Liver (tissue), 9 donors: Measurements from ENCODE around the gene OR2A42. TPM values are rescaled to one million over a fixed set of nuclear protein-coding genes. Genes with fewer than 3 reads are reported as not detected.
"Not testable (repeated sequence)": the region's sequence is repeated elsewhere in the genome, so short reads cannot be mapped to it uniquely, and the experiment has no call there.

Experiments
- DNase-seq: peaks from one replicate; pipeline ENCODE4 v3.0.0-alpha.2; 2017; ENCODE audit warnings: low spot score
- H3K27ac ChIP-seq, 2 donors: one replicate each; pipeline ENCODE4 v1.7.0; 2013; ENCODE audit warnings: inconsistent platforms in 2 of 2, low read length in 2 of 2, control low read depth in 1 of 2, low read depth in 1 of 2, mild to moderate bottlenecking in 1 of 2
- H3K27me3 ChIP-seq, 4 donors: one replicate each; pipeline versions ENCODE4 v1.6.1 to v1.7.0; 2013; ENCODE audit warnings: low read length in 3 of 4, inconsistent platforms in 1 of 4, mild to moderate bottlenecking in 1 of 4, moderate library complexity in 1 of 4; ENCODE audit not compliant: control insufficient read depth in 4 of 4, insufficient read depth in 4 of 4
- H3K36me3 ChIP-seq, 4 donors: one replicate each; pipeline versions ENCODE4 v1.6.1 to v1.7.0; 2013; ENCODE audit warnings: low read length in 3 of 4, mild to moderate bottlenecking in 3 of 4, low read depth in 1 of 4, moderate library complexity in 1 of 4; ENCODE audit not compliant: control insufficient read depth in 4 of 4, insufficient read depth in 3 of 4
- H3K4me1 ChIP-seq, 4 donors: one replicate each; pipeline versions ENCODE4 v1.6.1 to v1.7.0; 2013; ENCODE audit warnings: low read length in 3 of 4, mild to moderate bottlenecking in 3 of 4, moderate library complexity in 1 of 4; ENCODE audit not compliant: control insufficient read depth in 4 of 4, insufficient read depth in 4 of 4
- H3K4me3 ChIP-seq, 3 donors: one replicate each; pipeline versions ENCODE4 v1.6.1 to v1.7.0; 2013; ENCODE audit warnings: low read length in 3 of 3, control low read depth in 1 of 3, low read depth in 1 of 3, mild to moderate bottlenecking in 1 of 3
- H3K9ac ChIP-seq, 2 donors: one replicate each; pipeline ENCODE4 v1.7.0; 2013; ENCODE audit warnings: low read length in 2 of 2, mild to moderate bottlenecking in 2 of 2, moderate library complexity in 2 of 2, control low read depth in 1 of 2, low read depth in 1 of 2
- H3K9me3 ChIP-seq, 4 donors: one replicate each; pipeline versions ENCODE4 v1.6.1 to v1.7.0; 2013; ENCODE audit warnings: low read length in 3 of 4; ENCODE audit not compliant: control insufficient read depth in 4 of 4
- RAD21 ChIP-seq, 2 donors: IDR thresholded peaks; 2 replicates each; pipeline ENCODE4 v1.6.1; 2016; ENCODE audit warnings: antibody characterized with exemption in 2 of 2, mild to moderate bottlenecking in 2 of 2
- WGBS: extraction: QIAGEN DNeasy Blood & Tissue Kit; methylation state at CpG from one replicate; pipeline ENCODE4 v1.1.7; 2013; 5-methylcytosine and 5-hydroxymethylcytosine counted together
- polyA plus RNA-seq, 2 donors: library from polyadenylated mRNA; stranded (reverse) in 1 of 2; unstranded in 1 of 2; fragments of 200-250 nt in 1 of 2; fragments of >200 nt in 1 of 2; fragmentation: Nextera tagmentation in 1 of 2; extraction: Ambion mirVana in 1 of 2; gene quantifications; one replicate each; pipeline versions ENCODE4 v1.2.1 to v1.2.3, GENCODE V29; 2013 to 2015
- total RNA-seq, 2 donors: library from RNA; depleted of rRNA; stranded (reverse); fragments of >200 nt; gene quantifications; one replicate each; pipeline ENCODE4 v1.2.3, GENCODE V29; 2014
- TF ChIP-seq, protein P1 (sequence below): fragments of 150-350 bp; IDR thresholded peaks from 2 replicates; pipeline ENCODE4 v1.5.1; 2017; ENCODE audit warnings: improper control_type of control experiment, low read depth, low read length; ENCODE audit not compliant: missing input control
- donor health status: healthy.
- donor health status: healthy.
- donor health status: healthy.
- donor health status: healthy.
- donor health status: healthy.

OR2A42 gene
- total and polyA plus RNA-seq, 4 donors: not detected

DNA sequence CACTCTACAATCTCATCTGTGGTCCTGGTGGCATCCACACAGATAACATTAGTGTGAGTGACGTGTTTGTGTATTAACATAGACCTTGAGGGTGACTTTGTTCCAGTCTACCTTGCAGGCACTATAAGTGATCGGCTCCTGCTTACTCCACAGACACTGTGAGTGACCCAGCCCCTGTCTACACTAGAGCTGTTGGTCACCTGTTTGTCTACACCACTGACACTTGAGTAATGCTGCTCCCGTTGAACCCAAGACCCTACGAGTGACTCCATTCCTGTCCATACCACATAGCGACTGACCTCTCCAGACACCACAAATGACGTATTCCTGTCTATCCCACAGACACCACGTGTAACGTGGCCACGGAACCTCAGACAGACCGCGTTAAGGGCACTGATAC, 45.6 kb downstream of the OR2A42 start:
- not testable (repeated sequence) for DNase-seq, H3K9me3 ChIP-seq, H3K27ac ChIP-seq, H3K4me1 ChIP-seq, H3K27me3 ChIP-seq, H3K4me3 ChIP-seq, H3K36me3 ChIP-seq, H3K9ac ChIP-seq
- no CpG with 5 or more reads among the region's 11 CpGs for WGBS

DNA sequence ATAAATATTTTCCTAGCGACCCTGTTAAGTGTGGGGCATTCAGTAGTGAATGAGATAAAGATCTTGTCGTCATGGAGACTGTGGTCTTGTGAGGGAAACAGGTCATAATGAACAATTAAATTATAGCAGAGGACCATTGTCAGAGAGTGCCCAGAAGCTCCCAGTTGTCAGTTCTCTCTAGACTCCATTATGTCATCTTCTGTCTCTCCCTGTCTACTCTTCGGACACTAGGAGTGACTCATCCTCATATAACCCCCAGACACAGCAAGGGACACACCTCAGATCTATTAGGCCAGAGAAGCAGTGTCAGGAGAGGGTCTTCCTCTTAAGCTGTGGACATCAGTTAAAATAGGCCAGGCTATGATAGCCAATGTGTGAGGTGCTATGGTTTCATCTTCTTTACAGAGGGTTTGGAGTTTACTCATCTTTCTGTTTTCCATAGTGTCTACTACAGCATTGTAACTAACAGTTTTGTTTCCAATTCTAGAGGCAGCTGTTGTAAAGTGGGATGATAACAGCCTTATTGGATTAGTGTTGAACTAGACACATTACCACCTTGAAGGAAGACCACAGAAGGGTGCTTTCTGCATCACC, 50.7 kb downstream of the OR2A42 start:
- H3K36me3 ChIP-seq, H3K9ac ChIP-seq, H3K4me1 ChIP-seq, H3K27me3 ChIP-seq, DNase-seq, H3K9me3 ChIP-seq, H3K27ac ChIP-seq, H3K4me3 ChIP-seq: not testable (repeated sequence)
- no CpG with 5 or more reads among the region's 3 CpGs for WGBS

DNA sequence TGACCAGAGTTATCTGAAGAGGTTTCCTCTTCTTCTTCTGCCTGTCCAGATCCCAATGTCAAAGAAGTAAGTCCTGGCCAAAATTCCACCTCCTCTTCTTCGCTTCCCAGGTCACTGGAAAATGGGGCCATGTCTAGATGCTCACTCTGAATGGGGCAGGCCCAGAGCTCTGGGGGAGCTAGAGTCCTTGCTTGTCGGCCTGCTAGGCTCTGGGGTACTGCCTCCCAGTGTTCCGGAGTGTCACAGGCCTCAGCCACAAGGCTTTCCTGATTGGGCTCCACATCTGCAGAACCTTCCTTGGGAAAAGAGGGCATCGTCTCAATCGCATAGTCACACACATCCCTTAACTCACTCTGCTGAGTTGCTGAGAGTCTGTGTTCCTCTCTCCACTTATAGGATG, 51.6 kb downstream of the OR2A42 start:
- not testable (repeated sequence) for H3K36me3 ChIP-seq, H3K9ac ChIP-seq, H3K27ac ChIP-seq, DNase-seq, H3K4me3 ChIP-seq, H3K4me1 ChIP-seq, H3K27me3 ChIP-seq, H3K9me3 ChIP-seq
- no CpG with 5 or more reads among the region's 5 CpGs for WGBS

DNA sequence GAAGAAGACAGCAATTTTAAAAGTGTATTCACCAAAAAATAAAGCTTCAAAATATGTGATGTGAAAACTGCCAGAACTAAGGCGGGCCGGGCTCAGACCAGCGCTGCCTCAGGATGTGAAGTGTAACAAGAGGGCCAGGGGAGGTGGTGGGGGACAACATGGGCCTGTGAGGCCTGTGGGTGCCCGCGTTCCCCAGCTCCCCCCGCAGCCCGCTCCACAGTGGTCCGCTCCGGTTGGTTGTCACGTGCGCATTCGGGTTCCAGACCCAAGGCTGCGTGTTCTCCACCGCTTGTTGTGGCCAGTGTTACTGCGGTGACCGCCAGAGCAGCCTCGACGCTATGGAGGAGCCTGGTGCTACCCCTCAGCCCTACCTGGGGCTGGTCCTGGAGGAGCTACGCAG, 56.2 kb downstream of the OR2A42 start, which contains the start of gene CTAGE4:
TSS of gene CTAGE4 (plus strand) at position 301 of the 400 bp plus-strand sequence. CDS start at position 339, 38 bp downstream.
- H3K36me3 ChIP-seq, H3K4me3 ChIP-seq: not testable (repeated sequence)
- WGBS: no CpG with 5 or more reads among the region's 19 CpGs

DNA sequence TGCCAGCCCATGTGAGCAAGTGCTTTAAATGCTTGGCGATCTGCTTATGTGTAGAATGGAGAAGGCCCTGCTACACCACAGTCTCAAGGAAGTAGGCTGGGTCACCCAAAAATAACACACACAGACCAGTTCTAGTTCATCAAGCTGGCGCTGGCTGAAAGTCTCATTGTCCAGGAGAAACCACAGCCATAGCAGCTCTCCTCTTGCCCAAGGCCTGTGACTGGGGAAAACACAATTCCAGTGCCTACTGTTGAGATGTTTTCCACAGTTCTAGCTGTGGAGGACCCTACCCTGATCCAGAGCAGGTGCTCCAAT, 60.3 kb downstream of the OR2A42 start:
- WGBS: 90% methylated on average over 1 of the region's 2 CpGs

More for the DNA sequence above, 56.2 kb downstream of the OR2A42 start, which contains the start of gene CTAGE4:
- not testable (repeated sequence) for H3K27ac ChIP-seq, H3K9me3 ChIP-seq, H3K9ac ChIP-seq, H3K27me3 ChIP-seq, H3K4me1 ChIP-seq, DNase-seq

DNA sequence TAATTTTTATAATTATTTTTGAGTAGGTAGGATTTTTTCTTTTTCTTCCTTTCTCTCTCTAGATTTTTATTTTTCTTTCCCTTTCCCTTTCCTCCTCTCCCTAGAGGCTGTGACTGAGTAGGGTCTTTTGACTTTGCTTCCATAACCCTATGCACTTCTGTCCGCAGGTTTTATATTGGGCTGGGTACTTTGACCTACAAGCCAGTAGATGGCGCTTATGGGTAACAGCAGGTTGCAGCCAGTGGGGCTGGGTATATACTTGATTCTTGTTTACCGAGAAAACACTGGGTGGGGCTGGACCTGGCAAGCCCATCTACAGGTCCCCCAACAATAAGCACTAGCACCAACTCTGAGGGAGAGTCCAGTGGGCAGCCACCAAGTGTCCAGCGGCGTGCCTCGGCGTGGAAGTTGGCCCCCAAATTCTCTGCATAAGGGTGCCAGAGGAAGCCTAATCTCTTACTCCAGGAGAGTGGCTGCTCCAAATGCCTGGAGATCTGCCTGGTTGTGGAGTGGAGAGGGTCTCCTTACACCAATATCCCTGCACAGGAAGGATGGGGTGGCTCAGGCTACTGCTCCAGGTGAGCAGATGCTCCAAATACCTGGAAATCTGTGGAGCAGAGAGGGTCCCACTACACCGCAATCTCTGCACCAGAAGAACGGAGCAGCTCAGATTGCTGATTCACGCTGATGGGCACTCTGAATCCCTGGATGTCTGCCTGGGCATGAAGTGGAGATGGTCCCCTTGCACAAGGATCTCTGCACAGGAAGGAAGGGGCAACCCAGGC, 60.8 kb downstream of the OR2A42 start:
- not testable (repeated sequence) for DNase-seq

More for the DNA sequence above, 60.3 kb downstream of the OR2A42 start:
- H3K9ac ChIP-seq, H3K9me3 ChIP-seq, H3K27ac ChIP-seq, H3K36me3 ChIP-seq, H3K27me3 ChIP-seq, H3K4me1 ChIP-seq, DNase-seq, H3K4me3 ChIP-seq: not testable (repeated sequence)

More for the DNA sequence above, 60.8 kb downstream of the OR2A42 start:
- not testable (repeated sequence) for H3K27me3 ChIP-seq, H3K4me3 ChIP-seq, H3K4me1 ChIP-seq, H3K9ac ChIP-seq, H3K9me3 ChIP-seq, H3K27ac ChIP-seq, H3K36me3 ChIP-seq
- WGBS: 58% methylated on average over 10 of the region's 10 CpGs
- TF ChIP-seq, protein P1, sequence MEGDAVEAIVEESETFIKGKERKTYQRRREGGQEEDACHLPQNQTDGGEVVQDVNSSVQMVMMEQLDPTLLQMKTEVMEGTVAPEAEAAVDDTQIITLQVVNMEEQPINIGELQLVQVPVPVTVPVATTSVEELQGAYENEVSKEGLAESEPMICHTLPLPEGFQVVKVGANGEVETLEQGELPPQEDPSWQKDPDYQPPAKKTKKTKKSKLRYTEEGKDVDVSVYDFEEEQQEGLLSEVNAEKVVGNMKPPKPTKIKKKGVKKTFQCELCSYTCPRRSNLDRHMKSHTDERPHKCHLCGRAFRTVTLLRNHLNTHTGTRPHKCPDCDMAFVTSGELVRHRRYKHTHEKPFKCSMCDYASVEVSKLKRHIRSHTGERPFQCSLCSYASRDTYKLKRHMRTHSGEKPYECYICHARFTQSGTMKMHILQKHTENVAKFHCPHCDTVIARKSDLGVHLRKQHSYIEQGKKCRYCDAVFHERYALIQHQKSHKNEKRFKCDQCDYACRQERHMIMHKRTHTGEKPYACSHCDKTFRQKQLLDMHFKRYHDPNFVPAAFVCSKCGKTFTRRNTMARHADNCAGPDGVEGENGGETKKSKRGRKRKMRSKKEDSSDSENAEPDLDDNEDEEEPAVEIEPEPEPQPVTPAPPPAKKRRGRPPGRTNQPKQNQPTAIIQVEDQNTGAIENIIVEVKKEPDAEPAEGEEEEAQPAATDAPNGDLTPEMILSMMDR: peak; percentile 37
- TF ChIP-seq RAD21 (IDR thresholded peaks at IDR 0.05): peak; percentile 61 to 65
